Coronary artery (tissue), 2 donors: Measurements from ENCODE around the gene RFTN2.
A peak's percentile ranks its signal among the peaks of the same experiment; 100 is the strongest.
"Not testable (repeated sequence)": the region's sequence is repeated elsewhere in the genome, so short reads cannot be mapped to it uniquely, and the experiment has no call there.

ENCODE experiments used
- DNase-seq: peaks from one replicate; pipeline ENCODE4 v3.0.0-alpha.2; 2017; ENCODE audit warnings: low spot score
- H3K27ac ChIP-seq, 2 donors: fragments of 200-600 bp; sonication (generic); one replicate each; pipeline ENCODE4 v1.5.1; 2016 to 2019
- H3K4me3 ChIP-seq: fragments of 200-600 bp; sonication (generic); 2 replicates; pipeline ENCODE4 v1.5.1; 2016; ENCODE audit warnings: mild to moderate bottlenecking, moderate library complexity
- CTCF ChIP-seq: fragments of 200-600 bp; sonication (generic); IDR thresholded peaks from one replicate; pipeline ENCODE4 v1.5.1; 2019; ENCODE audit warnings: antibody characterized with exemption

Gene RFTN2

GRCh38 chr2:197695206-197695605, 19.8 kb upstream of the RFTN2 start:
- not testable (repeated sequence) for H3K27ac ChIP-seq, H3K4me3 ChIP-seq, DNase-seq

DNA sequence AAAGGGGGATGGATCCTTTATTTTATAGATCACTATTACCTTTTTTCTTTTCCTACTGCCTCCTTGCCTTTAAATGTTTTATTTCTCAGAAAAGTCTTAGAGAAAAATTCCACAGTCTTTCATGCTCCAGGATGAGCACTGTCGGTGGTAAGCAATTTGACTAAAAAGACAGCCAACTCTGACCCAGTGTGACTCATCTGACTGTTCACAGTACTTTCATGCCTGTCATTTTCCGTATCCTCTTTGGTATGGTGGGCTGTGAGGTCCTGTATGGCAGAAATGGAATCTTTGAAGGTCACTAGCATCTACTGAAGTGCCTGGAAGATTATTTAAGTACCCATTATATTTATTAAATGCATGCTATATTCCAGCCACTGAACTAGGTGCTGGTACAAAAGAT, 2.1 kb upstream of the RFTN2 start:
- Histone ChIP-seq H3K4me3 (no peak overlapping the region), H3K27ac (no peak overlapping the region)
- DNase-seq = no peak
- no peak for TF ChIP-seq CTCF

DNA sequence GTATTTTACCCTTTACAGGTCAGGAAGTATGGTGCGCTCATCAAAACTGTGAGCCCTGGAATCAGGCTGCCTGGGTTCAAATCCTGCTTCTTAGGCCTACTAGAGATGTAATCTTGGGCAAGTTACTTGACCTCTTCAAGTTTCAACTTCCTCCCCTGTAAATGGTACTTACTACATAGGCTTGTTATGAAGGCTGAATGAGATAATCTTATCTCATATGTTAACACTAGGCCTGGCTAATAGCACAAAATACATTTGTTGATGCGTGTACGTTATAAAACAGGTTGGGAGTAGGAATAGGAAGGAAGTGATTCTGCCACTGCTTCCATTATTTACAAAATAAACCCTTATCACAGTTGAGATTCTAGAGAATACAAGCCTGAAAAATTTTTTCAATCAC, 1.7 kb upstream of the RFTN2 start:
- no peak for DNase-seq
- Histone ChIP-seq H3K4me3 (no peak overlapping the region), H3K27ac (no peak overlapping the region)
- no peak for TF ChIP-seq CTCF

DNA sequence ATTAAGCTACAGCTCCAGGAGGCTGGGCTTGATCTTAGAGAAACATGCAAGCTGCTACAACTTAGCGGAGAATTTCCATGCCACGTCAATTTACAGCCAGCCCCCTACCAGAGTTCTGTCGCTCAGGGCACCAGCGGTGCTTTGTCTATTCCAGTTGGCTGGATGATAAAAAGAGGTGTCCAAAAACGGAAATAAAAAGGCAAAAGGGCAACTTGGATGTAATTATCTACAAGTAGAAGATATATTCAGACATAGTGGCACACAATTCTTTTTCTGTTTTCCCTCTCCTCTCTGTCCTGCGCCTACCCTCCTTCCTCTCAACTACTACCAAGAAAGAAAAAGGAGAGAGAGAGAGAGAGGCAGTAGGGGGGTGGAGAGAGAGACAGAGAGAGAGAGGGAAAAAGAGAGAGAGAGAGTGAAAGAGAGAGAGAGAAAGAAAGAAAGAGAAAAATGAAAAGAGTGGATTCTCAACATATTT, 363 bp upstream of the RFTN2 start:
- no peak for DNase-seq
- Histone ChIP-seq H3K4me3 (peak overlapping the region; percentile 69), H3K27ac (peak overlapping the region; percentile 72 to 78)
- peak; percentile 22 for TF ChIP-seq CTCF

GRCh38 chr2:197674591-197674990, 796 bp downstream of the RFTN2 start:
- DNase-seq = no peak
- TF ChIP-seq CTCF = no peak
- peak overlapping the region; percentile 39 to 72 for H3K27ac ChIP-seq
- peak overlapping the region; percentile 69 for H3K4me3 ChIP-seq

GRCh38 chr2:197674060-197674459, 1.3 kb downstream of the RFTN2 start:
- H3K4me3 ChIP-seq = peak overlapping the region; percentile 69
- no peak for TF ChIP-seq CTCF
- no peak for DNase-seq
- no peak overlapping the region for H3K27ac ChIP-seq

GRCh38 chr2:197673606-197674005, 1.8 kb downstream of the RFTN2 start:
- Histone ChIP-seq H3K27ac (no peak overlapping the region), H3K4me3 (peak overlapping the region; percentile 69)
- no peak for TF ChIP-seq CTCF
- no peak for DNase-seq

DNA sequence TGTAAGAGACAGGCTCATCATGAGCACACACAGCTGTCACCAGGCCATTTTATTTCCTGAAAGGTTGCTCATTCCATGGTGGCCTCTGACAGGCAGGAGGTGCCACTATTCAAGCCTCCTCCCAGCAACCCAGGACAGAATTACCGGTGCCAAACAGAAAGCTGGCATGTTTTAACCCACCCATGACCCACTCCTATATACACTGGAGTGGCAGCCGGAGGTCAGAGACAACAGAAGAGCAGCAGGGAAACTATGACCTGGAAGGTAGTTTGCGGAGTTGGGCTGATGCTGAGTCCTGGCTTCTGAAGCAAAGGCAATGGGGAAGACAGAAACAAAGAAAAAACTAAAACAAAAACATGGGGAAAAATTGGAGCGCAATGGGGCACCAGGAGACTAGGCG, 2.3 kb downstream of the RFTN2 start:
- DNase-seq = no peak
- TF ChIP-seq CTCF = no peak
- peak overlapping the region; percentile 69 for H3K4me3 ChIP-seq
- H3K27ac ChIP-seq = no peak overlapping the region
